ENCODE results near the gene ANK2. TPM values are rescaled to one million over a fixed set of nuclear protein-coding genes. Genes with fewer than 3 reads are reported as not detected.
A peak's percentile ranks its signal among the peaks of the same experiment; 100 is the strongest.

Gene ANK2
- total RNA-seq, 1 donor from 2014 or later, result 77.8 TPM

DNA sequence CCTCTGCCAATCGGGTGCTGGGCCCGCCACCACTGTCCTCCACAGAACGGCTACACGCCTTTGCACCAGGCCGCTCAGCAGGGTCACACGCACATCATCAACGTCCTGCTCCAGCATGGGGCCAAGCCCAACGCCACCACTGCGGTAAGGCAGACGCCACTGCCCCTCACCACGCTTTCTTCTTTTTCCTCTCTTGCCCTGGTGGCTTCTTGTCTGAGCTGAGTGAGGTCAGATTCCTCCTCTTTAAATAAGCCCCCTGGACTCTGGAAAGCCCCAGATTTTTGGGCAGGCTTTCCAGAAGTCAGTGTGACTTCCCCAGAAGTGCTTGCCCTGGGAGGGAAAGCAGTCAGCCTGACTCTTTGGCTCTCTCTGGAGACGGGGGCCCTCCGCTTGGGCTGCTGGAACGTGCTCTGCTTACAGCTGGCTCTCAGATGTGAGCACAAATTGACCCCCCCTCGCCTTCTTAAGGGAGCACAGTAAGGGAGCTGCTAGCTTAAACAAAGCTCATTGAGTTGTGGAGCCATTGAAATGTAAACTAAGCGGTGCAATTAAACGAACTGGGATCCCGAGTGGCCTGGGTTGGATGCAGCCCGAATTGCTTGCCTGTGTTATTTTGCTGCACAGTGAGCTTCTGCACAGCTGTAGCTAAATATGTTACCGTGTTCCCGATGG lies 243.1 kb downstream of the ANK2 start:
- peak overlapping the region; percentile 63 for H3K9ac ChIP-seq (ENCODE audit: low read length)
- no peaks in the 10 kb centered on the region for H3K27me3 Mint-ChIP-seq (ENCODE audit: low read depth, unreplicated experiment)
- H3K27ac Mint-ChIP-seq (ENCODE audit: unreplicated experiment), result no peak overlapping the region
- no peak overlapping the region for H3K4me3 ChIP-seq (ENCODE audit: insufficient read depth, low read depth, low read length)
- no peaks in the 10 kb centered on the region for H3K36me3 ChIP-seq (ENCODE audit: insufficient read depth, low read length)
- H3K4me1 ChIP-seq (ENCODE audit: insufficient read depth, low read length), result peaks cover 13% of the 10 kb centered on the region
- no peak for TF ChIP-seq EZH2 (IDR thresholded peaks at IDR 0.05; ENCODE audit: insufficient read depth, low read length)
- TF ChIP-seq, protein P1, sequence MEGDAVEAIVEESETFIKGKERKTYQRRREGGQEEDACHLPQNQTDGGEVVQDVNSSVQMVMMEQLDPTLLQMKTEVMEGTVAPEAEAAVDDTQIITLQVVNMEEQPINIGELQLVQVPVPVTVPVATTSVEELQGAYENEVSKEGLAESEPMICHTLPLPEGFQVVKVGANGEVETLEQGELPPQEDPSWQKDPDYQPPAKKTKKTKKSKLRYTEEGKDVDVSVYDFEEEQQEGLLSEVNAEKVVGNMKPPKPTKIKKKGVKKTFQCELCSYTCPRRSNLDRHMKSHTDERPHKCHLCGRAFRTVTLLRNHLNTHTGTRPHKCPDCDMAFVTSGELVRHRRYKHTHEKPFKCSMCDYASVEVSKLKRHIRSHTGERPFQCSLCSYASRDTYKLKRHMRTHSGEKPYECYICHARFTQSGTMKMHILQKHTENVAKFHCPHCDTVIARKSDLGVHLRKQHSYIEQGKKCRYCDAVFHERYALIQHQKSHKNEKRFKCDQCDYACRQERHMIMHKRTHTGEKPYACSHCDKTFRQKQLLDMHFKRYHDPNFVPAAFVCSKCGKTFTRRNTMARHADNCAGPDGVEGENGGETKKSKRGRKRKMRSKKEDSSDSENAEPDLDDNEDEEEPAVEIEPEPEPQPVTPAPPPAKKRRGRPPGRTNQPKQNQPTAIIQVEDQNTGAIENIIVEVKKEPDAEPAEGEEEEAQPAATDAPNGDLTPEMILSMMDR (IDR thresholded peaks at IDR 0.05; ENCODE audit: insufficient read depth, low read depth, low read length), result no peak
- peaks cover 2% of the 10 kb centered on the region for H3K9me3 Mint-ChIP-seq (ENCODE audit: unreplicated experiment)
- no peaks in the 10 kb centered on the region for H3K9me3 ChIP-seq (ENCODE audit: insufficient read depth, low read depth, low read length)
- peak; percentile 26 for DNase-seq (ENCODE audit: low read depth)
- H4K20me1 ChIP-seq (ENCODE audit: insufficient read depth, low read length), result no peaks in the 10 kb centered on the region
- no peaks in the 10 kb centered on the region for H3K27me3 ChIP-seq (ENCODE audit: insufficient read depth, low read length)
- peak overlapping the region; percentile 82 for H2AFZ ChIP-seq (ENCODE audit: low read depth, low read length)
- peaks cover 12% of the 10 kb centered on the region for H3K4me1 Mint-ChIP-seq (ENCODE audit: low read depth, unreplicated experiment)
- no peak overlapping the region for H3K4me3 Mint-ChIP-seq (ENCODE audit: unreplicated experiment)
- FAIRE-seq, result no peak
- peak overlapping the region; percentile 78 for H3K4me2 ChIP-seq (ENCODE audit: low read length)
- peaks cover 8% of the 10 kb centered on the region for H3K36me3 Mint-ChIP-seq (ENCODE audit: low read depth, unreplicated experiment)
- H3K79me2 ChIP-seq (ENCODE audit: insufficient read depth, low read length), result no peaks in the 10 kb centered on the region
- no peak overlapping the region for H3K27ac ChIP-seq (ENCODE audit: low read depth, low read length)

DNA sequence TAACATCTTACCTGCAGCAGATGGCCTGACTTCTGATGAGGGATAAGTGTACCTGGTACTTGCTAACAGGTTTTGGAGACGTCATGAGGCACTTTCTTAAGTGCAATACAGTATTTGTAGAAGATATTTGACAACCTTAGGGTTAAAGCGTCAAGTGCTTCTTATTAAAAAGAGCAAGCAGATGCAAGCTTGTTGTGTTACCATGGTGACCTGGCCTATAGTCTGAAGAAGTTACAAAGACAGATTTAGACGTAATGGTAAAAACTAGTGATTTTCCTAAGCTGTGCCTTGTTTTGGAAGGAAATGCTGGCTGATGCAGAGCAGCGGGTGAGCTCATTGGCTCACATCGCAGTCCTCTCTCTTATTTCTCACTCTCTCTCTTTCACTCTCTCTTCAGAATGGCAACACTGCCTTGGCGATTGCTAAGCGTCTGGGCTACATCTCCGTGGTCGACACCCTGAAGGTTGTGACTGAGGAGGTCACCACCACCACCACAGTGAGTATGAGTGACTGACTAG lies 243.6 kb downstream of the ANK2 start:
- Histone ChIP-seq H3K27ac (ENCODE audit: low read depth, low read length) (no peak overlapping the region), H3K27me3 (ENCODE audit: insufficient read depth, low read length) (no peaks in the 10 kb centered on the region), H3K4me1 (ENCODE audit: insufficient read depth, low read length) (peaks cover 13% of the 10 kb centered on the region), H4K20me1 (ENCODE audit: insufficient read depth, low read length) (no peaks in the 10 kb centered on the region), H3K79me2 (ENCODE audit: insufficient read depth, low read length) (no peaks in the 10 kb centered on the region), H2AFZ (ENCODE audit: low read depth, low read length) (peak overlapping the region; percentile 82), H3K9me3 (ENCODE audit: insufficient read depth, low read depth, low read length) (no peaks in the 10 kb centered on the region), H3K36me3 (ENCODE audit: insufficient read depth, low read length) (no peaks in the 10 kb centered on the region), H3K9ac (ENCODE audit: low read length) (peak overlapping the region; percentile 63), H3K4me2 (ENCODE audit: low read length) (peak overlapping the region; percentile 78), H3K4me3 (ENCODE audit: insufficient read depth, low read depth, low read length) (peak overlapping the region; percentile 29)
- Mint-ChIP-seq H3K36me3 (ENCODE audit: low read depth, unreplicated experiment) (peaks cover 8% of the 10 kb centered on the region), H3K9me3 (ENCODE audit: unreplicated experiment) (peaks cover 2% of the 10 kb centered on the region), H3K27ac (ENCODE audit: unreplicated experiment) (no peak overlapping the region), H3K4me3 (ENCODE audit: unreplicated experiment) (no peak overlapping the region), H3K27me3 (ENCODE audit: low read depth, unreplicated experiment) (no peaks in the 10 kb centered on the region), H3K4me1 (ENCODE audit: low read depth, unreplicated experiment) (peaks cover 12% of the 10 kb centered on the region)
- DNase-seq (ENCODE audit: low read depth) (peak; percentile 62), FAIRE-seq (no peak)
- TF ChIP-seq, protein P1 (IDR thresholded peaks at IDR 0.05; ENCODE audit: insufficient read depth, low read depth, low read length), result no peak
- TF ChIP-seq EZH2 (IDR thresholded peaks at IDR 0.05; ENCODE audit: insufficient read depth, low read length), result no peak

DNA sequence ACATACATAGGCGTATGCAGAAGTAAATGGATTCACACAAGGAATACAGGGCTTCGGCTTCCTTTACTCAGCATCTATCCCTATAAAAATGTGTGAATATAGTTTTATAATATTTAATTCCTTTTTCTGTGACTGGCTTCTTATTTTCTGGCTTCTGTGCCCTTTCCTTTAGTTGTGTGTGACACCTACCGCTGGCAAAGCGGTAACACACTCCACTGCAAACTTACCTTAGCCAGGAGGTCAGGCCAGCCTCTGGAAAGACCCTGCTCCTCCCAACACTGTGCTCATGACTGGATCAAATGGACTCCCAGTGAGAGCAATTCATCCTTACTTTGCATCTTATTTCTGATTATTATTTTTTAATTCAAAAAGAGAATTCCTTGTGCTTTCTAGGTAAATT lies 244.2 kb downstream of the ANK2 start:
- TF ChIP-seq, protein P1 (IDR thresholded peaks at IDR 0.05; ENCODE audit: insufficient read depth, low read depth, low read length), result peak; percentile 27
- TF ChIP-seq EZH2 (IDR thresholded peaks at IDR 0.05; ENCODE audit: insufficient read depth, low read length), result no peak
- Histone ChIP-seq H3K4me2 (ENCODE audit: low read length) (peak overlapping the region; percentile 78), H3K4me3 (ENCODE audit: insufficient read depth, low read depth, low read length) (peak overlapping the region; percentile 29), H3K4me1 (ENCODE audit: insufficient read depth, low read length) (peaks cover 13% of the 10 kb centered on the region), H3K79me2 (ENCODE audit: insufficient read depth, low read length) (no peaks in the 10 kb centered on the region), H3K9me3 (ENCODE audit: insufficient read depth, low read depth, low read length) (no peaks in the 10 kb centered on the region), H3K9ac (ENCODE audit: low read length) (peak overlapping the region; percentile 63), H3K36me3 (ENCODE audit: insufficient read depth, low read length) (no peaks in the 10 kb centered on the region), H3K27me3 (ENCODE audit: insufficient read depth, low read length) (no peaks in the 10 kb centered on the region), H3K27ac (ENCODE audit: low read depth, low read length) (no peak overlapping the region), H4K20me1 (ENCODE audit: insufficient read depth, low read length) (no peaks in the 10 kb centered on the region), H2AFZ (ENCODE audit: low read depth, low read length) (peak overlapping the region; percentile 82)
- no peak overlapping the region for H3K4me3 Mint-ChIP-seq (ENCODE audit: unreplicated experiment)
- H3K4me1 Mint-ChIP-seq (ENCODE audit: low read depth, unreplicated experiment), result peaks cover 12% of the 10 kb centered on the region
- DNase-seq (ENCODE audit: low read depth) (no peak), FAIRE-seq (no peak)
- no peak overlapping the region for H3K27ac Mint-ChIP-seq (ENCODE audit: unreplicated experiment)
- peaks cover 2% of the 10 kb centered on the region for H3K9me3 Mint-ChIP-seq (ENCODE audit: unreplicated experiment)
- peaks cover 8% of the 10 kb centered on the region for H3K36me3 Mint-ChIP-seq (ENCODE audit: low read depth, unreplicated experiment)
- H3K27me3 Mint-ChIP-seq (ENCODE audit: low read depth, unreplicated experiment), result no peaks in the 10 kb centered on the region

Data from astrocyte (in vitro differentiated cells and primary cell).